Measurements from ENCODE around the gene AKR1E2.

AKR1E2 gene

GRCh38 chr10:4815646-4816180 is 10.3 kb upstream of the AKR1E2 start:
- DNase-seq, result peak; percentile 46

- DNase-seq, result no peak
Measured at GRCh38 chr10:4816966-4817365, 9.0 kb upstream of the AKR1E2 start.

- DNase-seq, result no peak
Measured at GRCh38 chr10:4819067-4819466, 6.9 kb upstream of the AKR1E2 start.

GRCh38 chr10:4819707-4820106 is 6.3 kb upstream of the AKR1E2 start:
- peak; percentile 65 for DNase-seq

- peak; percentile 93 for DNase-seq
Measured at GRCh38 chr10:4820804-4821401, 5.1 kb upstream of the AKR1E2 start.

- DNase-seq, result no peak
Measured at GRCh38 chr10:4822208-4822607, 3.8 kb upstream of the AKR1E2 start.

GRCh38 chr10:4824791-4825310 is 1.2 kb upstream of the AKR1E2 start:
- DNase-seq, result no peak

GRCh38 chr10:4825456-4825867 is 545 bp upstream of the AKR1E2 start:
- DNase-seq, result no peak

- peak; percentile 39 for DNase-seq
Measured at GRCh38 chr10:4826792-4827324, 851 bp downstream of the AKR1E2 start.

GRCh38 chr10:4828005-4828404 is 2.0 kb downstream of the AKR1E2 start:
- no peak for DNase-seq

GRCh38 chr10:4830551-4830950 is 4.5 kb downstream of the AKR1E2 start:
- no peak for DNase-seq

- no peak for DNase-seq
Measured at GRCh38 chr10:4831091-4831490, 5.1 kb downstream of the AKR1E2 start.

- DNase-seq, result no peak
Measured at GRCh38 chr10:4833286-4833685, 7.3 kb downstream of the AKR1E2 start.

GRCh38 chr10:4834898-4835405 is 8.9 kb downstream of the AKR1E2 start:
- no peak for DNase-seq

GRCh38 chr10:4835494-4835918 is 9.5 kb downstream of the AKR1E2 start:
- DNase-seq, result no peak

- DNase-seq, result no peak
Measured at GRCh38 chr10:4836416-4836969, 10.5 kb downstream of the AKR1E2 start.

GRCh38 chr10:4837551-4837950 is 11.5 kb downstream of the AKR1E2 start:
- DNase-seq, result no peak

- DNase-seq, result no peak
Measured at GRCh38 chr10:4838743-4839142, 12.7 kb downstream of the AKR1E2 start.

- DNase-seq, result no peak
Measured at GRCh38 chr10:4839353-4839752, 13.3 kb downstream of the AKR1E2 start.

- DNase-seq, result no peak
Measured at GRCh38 chr10:4840151-4840550, 14.1 kb downstream of the AKR1E2 start.

- DNase-seq, result no peak
Measured at GRCh38 chr10:4843525-4844180, 17.6 kb downstream of the AKR1E2 start.

GRCh38 chr10:4844864-4845263 is 18.9 kb downstream of the AKR1E2 start:
- DNase-seq, result no peak

- DNase-seq, result no peak
Measured at GRCh38 chr10:4845766-4846165, 19.8 kb downstream of the AKR1E2 start.

GRCh38 chr10:4846775-4847174 is 20.8 kb downstream of the AKR1E2 start:
- DNase-seq, result no peak
